ENCODE measurements around the gene MDM2. TPM values are rescaled to one million over a fixed set of nuclear protein-coding genes. Genes with fewer than 3 reads are reported as not detected.
"Not testable (repeated sequence)": the region's sequence is repeated elsewhere in the genome, so short reads cannot be mapped to it uniquely, and the experiment has no call there.

Gene MDM2
- total RNA-seq, 1 experiment from 2014 or later: 46.7 TPM

GRCh38 chr12:68784015-68784414 lies 24.0 kb upstream of the MDM2 start:
- in situ Hi-C loops (cut with HindIII; ENCODE audit: low sequenced_read_pairs): no loop called here
- DNase-seq (ENCODE audit: low spot score): no peak

- DNase-seq (ENCODE audit: low spot score): no peak
- in situ Hi-C loops (cut with HindIII; ENCODE audit: low sequenced_read_pairs): no loop called here
These were observed 22.6 kb upstream of the MDM2 start for GRCh38 chr12:68785358-68785757.

- in situ Hi-C loops (cut with HindIII; ENCODE audit: low sequenced_read_pairs): no loop called here
- no peak for DNase-seq (ENCODE audit: low spot score)
These were observed 22.2 kb upstream of the MDM2 start for GRCh38 chr12:68785823-68786222.

- in situ Hi-C loops (cut with HindIII; ENCODE audit: low sequenced_read_pairs): no loop called here
- no peak for DNase-seq (ENCODE audit: low spot score)
These were observed 21.0 kb upstream of the MDM2 start for GRCh38 chr12:68786929-68787328.

- in situ Hi-C loops (cut with HindIII; ENCODE audit: low sequenced_read_pairs): no loop called here
- DNase-seq (ENCODE audit: low spot score): no peak
These were observed 19.3 kb upstream of the MDM2 start for GRCh38 chr12:68788554-68789143.

- DNase-seq (ENCODE audit: low spot score): no peak
- in situ Hi-C loops (cut with HindIII; ENCODE audit: low sequenced_read_pairs): no loop called here
These were observed 18.7 kb upstream of the MDM2 start for GRCh38 chr12:68789144-68789878.

- in situ Hi-C loops (cut with HindIII; ENCODE audit: low sequenced_read_pairs): no loop called here
- DNase-seq (ENCODE audit: low spot score): no peak
These were observed 17.7 kb upstream of the MDM2 start for GRCh38 chr12:68790081-68790951.

- in situ Hi-C loops (cut with HindIII; ENCODE audit: low sequenced_read_pairs): no loop called here
- no peak for DNase-seq (ENCODE audit: low spot score)
These were observed 17.1 kb upstream of the MDM2 start for GRCh38 chr12:68790952-68791234.

GRCh38 chr12:68791897-68792481 lies 16.0 kb upstream of the MDM2 start:
- in situ Hi-C loops (cut with HindIII; ENCODE audit: low sequenced_read_pairs): no loop called here

GRCh38 chr12:68792952-68793351 lies 15.0 kb upstream of the MDM2 start:
- no peak for DNase-seq (ENCODE audit: low spot score)
- in situ Hi-C loops (cut with HindIII; ENCODE audit: low sequenced_read_pairs): no loop called here

More at GRCh38 chr12:68791897-68792481, 16.0 kb upstream of the MDM2 start:
- DNase-seq (ENCODE audit: low spot score): no peak

- in situ Hi-C loops (cut with HindIII; ENCODE audit: low sequenced_read_pairs): no loop called here
- DNase-seq (ENCODE audit: low spot score): no peak
These were observed 14.5 kb upstream of the MDM2 start for GRCh38 chr12:68793436-68793835.

GRCh38 chr12:68793975-68794652 lies 13.9 kb upstream of the MDM2 start:
- no peak for DNase-seq (ENCODE audit: low spot score)
- in situ Hi-C loops (cut with HindIII; ENCODE audit: low sequenced_read_pairs): no loop called here

- no peak for DNase-seq (ENCODE audit: low spot score)
- in situ Hi-C loops (cut with HindIII; ENCODE audit: low sequenced_read_pairs): no loop called here
These were observed 13.2 kb upstream of the MDM2 start for GRCh38 chr12:68794653-68795251.

- in situ Hi-C loops (cut with HindIII; ENCODE audit: low sequenced_read_pairs): no loop called here
- DNase-seq (ENCODE audit: low spot score): no peak
These were observed 11.6 kb upstream of the MDM2 start for GRCh38 chr12:68796399-68796798.

GRCh38 chr12:68798882-68799234 lies 9.1 kb upstream of the MDM2 start:
- in situ Hi-C loops (cut with HindIII; ENCODE audit: low sequenced_read_pairs): no loop called here
- no peak for DNase-seq (ENCODE audit: low spot score)

GRCh38 chr12:68800294-68800693 lies 7.7 kb upstream of the MDM2 start:
- in situ Hi-C loops (cut with HindIII; ENCODE audit: low sequenced_read_pairs): no loop called here
- no peak for DNase-seq (ENCODE audit: low spot score)

GRCh38 chr12:68801124-68801523 lies 6.9 kb upstream of the MDM2 start:
- DNase-seq (ENCODE audit: low spot score); in situ Hi-C loops (cut with HindIII; ENCODE audit: low sequenced_read_pairs): not testable (repeated sequence)

GRCh38 chr12:68802372-68802745 lies 5.6 kb upstream of the MDM2 start:
- not testable (repeated sequence) for DNase-seq (ENCODE audit: low spot score)

More at GRCh38 chr12:68802372-68802745, 5.6 kb upstream of the MDM2 start:
- in situ Hi-C loops (cut with HindIII; ENCODE audit: low sequenced_read_pairs): not testable (repeated sequence)

Data from G401 (cell line).